HS-5 (cell line): ENCODE measurements around the gene DCDC1.

Experiments used
- DNase-seq: peaks from one replicate; pipeline ENCODE4 v3.0.0-alpha.2; 2012; ENCODE audit warnings: low read depth

The DCDC1 gene

GRCh38 chr11:31106968-31107576, 262.5 kb downstream of the DCDC1 start:
- peak; percentile 3 for DNase-seq

DNA sequence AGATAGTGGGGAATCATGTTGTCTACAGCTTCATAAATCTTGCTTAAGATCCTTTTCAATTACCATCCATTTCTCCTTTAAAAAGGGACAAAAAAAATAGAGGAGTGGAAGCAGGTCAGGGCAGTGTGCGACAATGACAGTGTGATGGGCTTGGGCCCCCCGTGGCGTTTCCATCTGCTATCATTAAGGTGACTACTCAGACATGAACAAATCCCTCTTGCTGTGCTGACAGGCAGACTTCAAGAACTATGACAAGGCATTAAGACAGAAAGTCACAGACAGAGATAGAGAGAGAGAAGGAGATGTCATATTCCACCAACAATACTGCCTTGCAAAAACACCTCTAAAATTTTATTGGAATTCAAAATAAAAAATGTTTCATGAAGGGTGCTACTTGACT, 263.2 kb downstream of the DCDC1 start:
- no peak for DNase-seq

DNA sequence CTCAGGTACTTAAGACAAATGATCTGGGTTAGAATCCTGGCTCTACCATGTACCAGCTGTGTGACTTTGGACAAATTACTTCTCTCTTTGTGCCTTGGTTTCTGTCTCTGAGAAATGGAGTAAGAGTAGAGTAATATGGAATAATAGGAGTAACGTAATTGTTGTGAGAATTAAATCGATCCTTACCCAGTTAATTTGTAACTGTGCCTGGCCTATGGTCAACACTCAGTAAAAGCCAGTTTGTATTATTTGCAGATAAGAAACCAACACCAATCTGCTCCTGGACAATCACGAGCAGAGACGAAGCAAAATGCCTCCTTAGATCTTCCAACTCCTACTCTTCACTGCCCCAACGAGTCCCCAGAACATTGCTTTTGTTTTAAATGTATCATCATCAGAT, 266.7 kb downstream of the DCDC1 start:
- DNase-seq, result no peak

- no peak for DNase-seq
These were observed 267.2 kb downstream of the DCDC1 start for GRCh38 chr11:31102316-31102715.

- DNase-seq, result no peak
These were observed 273.2 kb downstream of the DCDC1 start for GRCh38 chr11:31096191-31096805.

- no peak for DNase-seq
These were observed 276.9 kb downstream of the DCDC1 start for GRCh38 chr11:31092638-31093037.

GRCh38 chr11:31089117-31089516, 280.4 kb downstream of the DCDC1 start:
- no peak for DNase-seq

GRCh38 chr11:31069447-31070205, 299.9 kb downstream of the DCDC1 start:
- DNase-seq, result no peak

GRCh38 chr11:31060880-31061279, 308.7 kb downstream of the DCDC1 start:
- no peak for DNase-seq

DNA sequence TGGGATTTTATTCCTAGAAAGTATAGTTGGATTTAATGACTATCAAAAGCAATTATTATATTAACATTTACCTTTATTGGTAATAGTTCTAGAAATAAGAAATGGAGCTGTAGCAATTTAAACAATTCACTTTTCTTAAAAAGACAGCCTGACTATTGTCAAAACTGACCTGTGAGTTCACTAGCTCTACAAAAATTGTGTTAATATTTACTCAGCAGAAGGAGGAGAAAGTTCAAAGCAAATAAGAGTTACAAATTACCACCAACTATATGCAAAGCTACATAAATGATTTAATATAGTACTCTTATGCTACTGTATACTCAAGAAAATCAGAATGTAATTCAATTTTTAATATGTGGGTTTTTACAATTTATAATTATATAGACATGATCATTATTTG, 310.0 kb downstream of the DCDC1 start:
- no peak for DNase-seq

GRCh38 chr11:31050061-31050765, 319.3 kb downstream of the DCDC1 start:
- DNase-seq, result no peak

DNA sequence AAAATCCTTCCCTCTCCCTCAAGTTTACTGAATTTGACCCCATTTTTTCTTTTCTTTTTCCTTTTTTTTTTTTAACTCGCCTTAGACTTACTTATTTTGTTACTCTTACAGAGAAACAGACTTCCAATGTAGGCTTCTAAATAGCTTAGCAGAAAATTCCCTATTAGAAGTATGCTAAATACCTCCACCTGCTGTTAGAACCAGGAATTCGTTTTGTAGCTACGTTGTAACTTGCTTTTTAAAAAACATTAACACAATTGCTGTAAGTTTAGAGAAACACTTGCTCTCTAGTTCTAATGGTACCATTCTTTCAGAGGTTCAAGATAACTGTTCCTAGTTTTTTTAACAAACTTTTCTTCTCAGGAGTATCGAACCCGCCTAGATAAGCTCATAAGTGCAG, 324.2 kb downstream of the DCDC1 start:
- no peak for DNase-seq

DNA sequence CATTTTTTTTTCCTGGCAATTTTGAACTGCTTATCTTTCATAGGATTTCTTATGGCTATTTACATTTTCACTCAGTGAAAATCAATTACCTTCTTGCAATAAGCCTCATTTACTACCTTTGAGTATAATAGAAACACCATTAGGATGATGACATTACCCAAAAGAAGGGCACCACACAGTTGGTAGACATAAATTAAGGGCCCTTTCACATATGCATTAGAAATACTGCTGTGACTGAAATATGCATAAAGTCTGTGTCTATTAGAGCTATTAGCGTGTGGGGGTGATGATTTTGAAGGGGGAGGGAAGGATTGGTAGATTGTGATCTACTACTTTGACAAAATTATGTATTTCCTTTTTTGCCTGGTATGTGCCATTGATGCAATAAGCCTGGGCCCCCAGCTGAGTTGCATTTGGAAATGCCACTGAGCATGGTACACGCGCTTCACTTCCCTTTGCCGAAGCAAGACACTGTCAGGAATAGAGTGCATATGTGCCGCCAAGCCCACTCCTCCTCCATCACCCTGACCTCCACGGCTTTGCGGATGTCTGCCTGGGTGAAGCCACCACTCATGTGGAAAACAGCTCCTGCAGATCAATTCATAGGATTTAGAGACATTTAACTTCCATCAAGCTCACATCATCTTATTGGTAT, 339.3 kb downstream of the DCDC1 start:
- no peak for DNase-seq

GRCh38 chr11:31026315-31026714, 343.2 kb downstream of the DCDC1 start:
- no peak for DNase-seq

DNA sequence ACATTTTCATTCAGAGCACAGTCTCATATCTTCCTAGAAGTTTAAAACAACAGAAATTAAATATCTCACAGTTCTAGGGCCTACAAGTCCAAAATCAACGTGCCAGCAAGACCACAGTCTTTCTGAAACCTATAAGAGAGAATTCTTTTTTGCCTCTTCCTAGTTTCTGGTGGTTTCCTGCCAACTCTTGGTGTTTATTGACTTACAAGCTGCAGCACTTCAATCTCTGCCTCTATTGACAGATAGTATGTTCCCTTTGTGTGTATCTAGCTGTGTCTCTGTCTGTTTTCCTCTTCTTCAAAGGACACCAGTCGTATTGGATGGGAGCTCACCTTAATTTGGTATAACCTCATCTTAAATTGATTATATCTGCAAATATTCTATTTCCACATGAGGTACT, 347.5 kb downstream of the DCDC1 start:
- DNase-seq, result no peak

GRCh38 chr11:31019786-31020185, 349.8 kb downstream of the DCDC1 start:
- DNase-seq, result no peak

- no peak for DNase-seq
These were observed 364.3 kb downstream of the DCDC1 start for GRCh38 chr11:31005202-31005601.

- DNase-seq, result no peak
These were observed 368.1 kb downstream of the DCDC1 start for GRCh38 chr11:31001427-31001826.

DNA sequence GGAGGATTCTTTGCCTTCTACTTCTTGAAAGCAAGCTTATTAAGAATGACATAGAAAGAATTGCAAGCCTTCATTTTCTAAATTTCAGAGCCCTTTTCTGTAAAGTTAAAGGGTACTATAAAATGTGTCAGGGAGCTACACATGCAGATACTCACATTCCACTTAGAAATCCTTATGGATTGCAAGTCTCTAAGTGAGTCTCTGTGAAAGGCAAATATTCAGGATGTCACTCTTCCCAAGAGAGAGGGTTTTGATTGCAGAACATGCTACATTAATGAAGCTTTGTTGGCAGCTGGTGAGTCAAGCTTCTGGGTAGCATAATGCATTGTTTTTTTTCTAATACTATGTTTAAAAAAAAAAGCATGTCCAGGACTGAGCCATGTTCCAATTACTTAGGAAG, 369.2 kb downstream of the DCDC1 start:
- no peak for DNase-seq

DNA sequence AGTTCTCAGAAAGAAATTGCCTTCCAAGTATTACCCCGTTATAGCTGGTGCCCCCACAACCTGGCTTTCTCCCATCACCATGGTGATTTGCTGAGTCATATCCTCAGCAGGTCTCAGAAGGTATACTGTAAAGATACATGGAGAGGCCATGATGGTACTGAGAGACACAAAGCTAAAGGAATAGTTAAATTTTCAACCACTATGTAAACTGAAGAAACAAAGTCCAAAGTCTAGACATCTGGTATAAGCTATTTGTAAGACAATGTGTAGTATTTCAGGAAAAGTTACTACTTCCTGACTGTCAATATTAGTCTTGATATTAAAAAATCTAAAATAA, 377.1 kb downstream of the DCDC1 start:
- DNase-seq, result no peak

- no peak for DNase-seq
These were observed 377.6 kb downstream of the DCDC1 start for GRCh38 chr11:30991802-30992512.

- DNase-seq, result no peak
These were observed 378.2 kb downstream of the DCDC1 start for GRCh38 chr11:30991376-30991775.
